Measurements from ENCODE around the gene SNAPC5. TPM values are rescaled to one million over a fixed set of nuclear protein-coding genes. Genes with fewer than 3 reads are reported as not detected.

Gene SNAPC5
- total RNA-seq, 4 donors from 2014 or later = 17.1 to 45.6 (median 24.6) TPM

DNA sequence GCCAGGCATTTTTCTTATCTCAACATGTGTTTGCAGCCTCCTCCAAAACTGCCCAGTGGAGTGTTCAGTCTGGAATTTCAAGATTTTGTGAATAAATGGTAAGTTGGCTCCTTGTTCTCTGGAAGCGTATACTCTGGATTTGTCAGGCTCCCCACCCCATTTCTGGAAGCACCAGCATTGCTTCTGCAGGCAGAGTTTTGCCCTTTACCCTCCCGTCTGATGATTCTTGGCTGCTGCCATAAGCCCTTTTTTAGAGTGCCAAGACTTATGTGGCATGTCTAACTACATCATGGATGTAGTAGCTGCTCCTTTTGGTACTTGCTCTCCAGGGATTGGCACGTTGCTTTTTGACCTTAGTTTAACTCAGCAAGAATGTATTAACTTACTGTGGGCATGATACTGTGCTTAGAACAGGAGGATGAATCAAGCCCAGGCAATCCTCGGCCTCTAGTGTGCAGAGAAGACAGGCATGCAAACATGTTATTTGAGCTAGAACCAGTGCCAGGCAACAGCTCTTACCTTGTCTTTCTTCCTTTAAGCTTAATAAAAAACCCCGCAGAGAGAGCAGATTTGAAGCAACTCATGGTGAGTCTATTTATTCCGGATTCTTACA, 8.3 kb downstream of the SNAPC5 start:
- no peaks in the 10 kb centered on the region for H3K9me3 ChIP-seq
- H3K27me3 ChIP-seq = no peaks in the 10 kb centered on the region
- intact Hi-C loops (cut with DNase I; ENCODE audit: low total_unique reads) = no loop called here
- DNase-seq = no peak
- H3K4me3 ChIP-seq = no peak overlapping the region
- H3K4me1 ChIP-seq = no peaks in the 10 kb centered on the region
- H3K27ac ChIP-seq = no peak overlapping the region
- no peaks in the 10 kb centered on the region for H3K36me3 ChIP-seq
- no peak for TF ChIP-seq POLR2A (IDR thresholded peaks at IDR 0.05)
- TF ChIP-seq, protein P1, sequence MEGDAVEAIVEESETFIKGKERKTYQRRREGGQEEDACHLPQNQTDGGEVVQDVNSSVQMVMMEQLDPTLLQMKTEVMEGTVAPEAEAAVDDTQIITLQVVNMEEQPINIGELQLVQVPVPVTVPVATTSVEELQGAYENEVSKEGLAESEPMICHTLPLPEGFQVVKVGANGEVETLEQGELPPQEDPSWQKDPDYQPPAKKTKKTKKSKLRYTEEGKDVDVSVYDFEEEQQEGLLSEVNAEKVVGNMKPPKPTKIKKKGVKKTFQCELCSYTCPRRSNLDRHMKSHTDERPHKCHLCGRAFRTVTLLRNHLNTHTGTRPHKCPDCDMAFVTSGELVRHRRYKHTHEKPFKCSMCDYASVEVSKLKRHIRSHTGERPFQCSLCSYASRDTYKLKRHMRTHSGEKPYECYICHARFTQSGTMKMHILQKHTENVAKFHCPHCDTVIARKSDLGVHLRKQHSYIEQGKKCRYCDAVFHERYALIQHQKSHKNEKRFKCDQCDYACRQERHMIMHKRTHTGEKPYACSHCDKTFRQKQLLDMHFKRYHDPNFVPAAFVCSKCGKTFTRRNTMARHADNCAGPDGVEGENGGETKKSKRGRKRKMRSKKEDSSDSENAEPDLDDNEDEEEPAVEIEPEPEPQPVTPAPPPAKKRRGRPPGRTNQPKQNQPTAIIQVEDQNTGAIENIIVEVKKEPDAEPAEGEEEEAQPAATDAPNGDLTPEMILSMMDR (IDR thresholded peaks at IDR 0.05) = no peak

GRCh38 chr15:66488525-66488924, 9.0 kb downstream of the SNAPC5 start:
- Histone ChIP-seq H3K27ac (no peak overlapping the region), H3K9me3 (no peaks in the 10 kb centered on the region), H3K27me3 (no peaks in the 10 kb centered on the region), H3K36me3 (no peaks in the 10 kb centered on the region), H3K4me1 (no peaks in the 10 kb centered on the region), H3K4me3 (no peak overlapping the region)
- no peak for TF ChIP-seq POLR2A (IDR thresholded peaks at IDR 0.05)
- TF ChIP-seq, protein P1 (IDR thresholded peaks at IDR 0.05) = no peak
- no peak for DNase-seq
- intact Hi-C loops (cut with DNase I; ENCODE audit: low total_unique reads) = no loop called here

DNA sequence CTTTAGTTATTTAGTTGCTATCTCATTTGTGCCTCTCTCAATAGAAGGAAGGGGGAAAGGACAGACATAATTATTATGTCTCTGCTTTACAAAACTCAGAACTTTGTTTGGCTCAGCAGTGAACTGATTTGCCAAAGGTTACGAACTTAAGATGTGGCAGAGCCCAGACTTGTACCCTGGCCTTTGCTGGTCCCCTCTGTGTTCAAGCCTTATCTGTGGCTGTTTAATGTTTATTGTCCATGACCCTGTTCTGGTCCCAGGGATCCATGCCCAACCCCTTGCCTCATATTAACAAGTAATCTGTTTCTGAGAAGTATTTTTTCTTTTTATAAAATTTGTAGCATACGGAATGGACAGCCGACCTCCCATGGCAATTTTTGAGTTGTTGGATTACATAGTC, 10.7 kb downstream of the SNAPC5 start:
- no peaks in the 10 kb centered on the region for H3K36me3 ChIP-seq
- H3K4me1 ChIP-seq = no peaks in the 10 kb centered on the region
- no peak for DNase-seq
- TF ChIP-seq, protein P1 (IDR thresholded peaks at IDR 0.05) = no peak
- no peak for TF ChIP-seq POLR2A (IDR thresholded peaks at IDR 0.05)
- H3K9me3 ChIP-seq = no peaks in the 10 kb centered on the region
- no peak overlapping the region for H3K27ac ChIP-seq
- intact Hi-C loops (cut with DNase I; ENCODE audit: low total_unique reads) = no loop called here
- H3K27me3 ChIP-seq = no peaks in the 10 kb centered on the region
- no peak overlapping the region for H3K4me3 ChIP-seq

GRCh38 chr15:66484539-66485112, 12.9 kb downstream of the SNAPC5 start:
- Histone ChIP-seq H3K36me3 (no peaks in the 10 kb centered on the region), H3K9me3 (no peaks in the 10 kb centered on the region), H3K4me3 (no peak overlapping the region), H3K4me1 (no peaks in the 10 kb centered on the region), H3K27me3 (no peaks in the 10 kb centered on the region), H3K27ac (no peak overlapping the region)
- no peak for DNase-seq
- intact Hi-C loops (cut with DNase I; ENCODE audit: low total_unique reads) = no loop called here
- TF ChIP-seq POLR2A (IDR thresholded peaks at IDR 0.05) = no peak
- TF ChIP-seq, protein P1 (IDR thresholded peaks at IDR 0.05) = no peak

GRCh38 chr15:66483131-66483566, 14.4 kb downstream of the SNAPC5 start:
- H3K4me3 ChIP-seq = no peak overlapping the region
- H3K36me3 ChIP-seq = no peaks in the 10 kb centered on the region
- H3K27ac ChIP-seq = no peak overlapping the region
- intact Hi-C loops (cut with DNase I; ENCODE audit: low total_unique reads) = no loop called here
- DNase-seq = no peak
- no peaks in the 10 kb centered on the region for H3K4me1 ChIP-seq
- no peaks in the 10 kb centered on the region for H3K27me3 ChIP-seq
- H3K9me3 ChIP-seq = no peaks in the 10 kb centered on the region
- TF ChIP-seq, protein P1 (IDR thresholded peaks at IDR 0.05) = no peak
- no peak for TF ChIP-seq POLR2A (IDR thresholded peaks at IDR 0.05)
